ENCODE measurements around the gene ECM1. TPM values are rescaled to one million over a fixed set of nuclear protein-coding genes. Genes with fewer than 3 reads are reported as not detected.

ECM1 gene
- total RNA-seq, 1 donor from 2014 or later = 1.9 TPM

DNA sequence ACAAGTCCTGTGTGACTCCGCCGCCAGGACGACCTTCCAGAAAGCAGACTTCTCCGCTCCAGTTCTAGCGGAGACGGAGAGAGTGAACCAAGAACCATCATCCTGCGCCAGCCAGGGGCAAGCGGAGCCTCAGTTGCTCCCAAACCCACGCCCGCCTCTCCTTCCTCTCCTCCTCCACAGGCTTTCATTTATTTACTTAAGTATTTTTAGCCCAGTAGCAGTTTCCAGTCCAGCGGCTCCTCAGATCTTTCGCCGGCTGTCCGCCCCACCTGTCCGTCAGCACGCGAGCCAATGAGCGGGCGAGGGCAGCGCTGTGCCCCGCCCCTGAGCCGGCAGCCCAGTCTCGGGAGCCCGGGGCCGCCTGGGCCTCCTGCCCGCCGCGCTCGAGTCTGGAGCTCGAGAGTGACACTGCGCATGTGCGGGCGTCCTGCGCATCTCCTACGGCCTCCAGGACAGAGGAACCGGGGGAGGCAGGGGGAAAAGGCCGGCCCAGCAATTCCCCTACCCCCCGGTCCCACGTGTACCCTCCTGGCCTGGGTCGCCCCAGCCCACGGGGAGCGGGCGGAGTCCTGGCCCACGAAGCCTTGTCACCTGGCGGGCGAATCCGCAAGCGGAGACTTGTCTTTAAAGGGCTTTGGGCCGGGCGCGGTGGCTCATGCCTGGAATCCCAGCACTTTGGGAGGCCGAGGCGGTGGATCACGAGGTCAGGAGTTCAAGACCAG, 7.6 kb downstream of the ECM1 start, which contains the start of gene FALEC:
FALEC (plus strand) TSS at position 425 of the 722 bp plus-strand sequence.
- Mint-ChIP-seq H3K27ac (peak within 1 kb of the TSS; percentile 83), H3K4me3 (peak within 1 kb of the TSS; percentile 79), H3K36me3 (ENCODE audit: low read depth) (peaks cover 6% of the 10 kb centered on the region), H3K9me3 (no peaks in the 10 kb centered on the region), H3K4me1 (ENCODE audit: low read depth) (peaks cover 16% of the 10 kb centered on the region), H3K27me3 (ENCODE audit: insufficient read depth) (no peaks in the 10 kb centered on the region)
- peak; percentile 93 for DNase-seq (ENCODE audit: low spot score)
- intact Hi-C loops (cut with micrococcal nuclease) = loop anchor here (1.0 to 2.0 kb wide), 5 partner anchors 28 to 260 kb away; partner anchors contain the start of genes ADAMTSL4, RPRD2 and TARS2

DNA sequence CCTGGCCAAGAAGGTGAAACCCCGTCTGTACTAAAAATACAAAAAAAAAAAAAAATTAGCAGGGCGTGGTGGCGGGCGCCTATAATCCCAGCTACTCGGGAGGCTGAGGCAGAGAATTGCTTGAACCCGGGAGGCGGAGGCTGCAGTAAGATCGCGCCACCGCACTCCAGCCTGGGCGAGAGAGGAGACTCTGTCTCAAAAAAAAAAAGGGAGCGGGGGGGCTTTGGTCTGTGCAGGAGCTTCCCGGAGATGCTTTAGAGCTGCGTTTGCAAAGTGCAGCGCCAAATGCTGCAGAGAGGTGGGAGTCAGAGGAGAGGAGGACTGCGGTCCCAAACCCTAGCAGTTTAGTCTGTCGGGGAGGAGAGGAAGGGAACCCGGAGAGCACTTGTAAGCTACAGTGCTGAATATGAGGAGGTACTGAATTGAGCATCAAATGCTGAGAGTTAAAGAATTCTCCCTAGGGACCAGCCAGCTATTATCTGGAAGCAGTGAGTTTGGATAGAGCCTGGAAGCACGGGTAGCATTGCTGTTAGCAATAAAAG, 8.2 kb downstream of the ECM1 start:
- H3K9me3 Mint-ChIP-seq = no peaks in the 10 kb centered on the region
- intact Hi-C loops (cut with micrococcal nuclease) = no loop called here
- H3K27ac Mint-ChIP-seq = peak overlapping the region; percentile 1
- H3K36me3 Mint-ChIP-seq (ENCODE audit: low read depth) = peaks cover 6% of the 10 kb centered on the region
- DNase-seq (ENCODE audit: low spot score) = no peak
- H3K27me3 Mint-ChIP-seq (ENCODE audit: insufficient read depth) = no peaks in the 10 kb centered on the region
- peaks cover 18% of the 10 kb centered on the region for H3K4me1 Mint-ChIP-seq (ENCODE audit: low read depth)
- peak overlapping the region; percentile 79 for H3K4me3 Mint-ChIP-seq

DNA sequence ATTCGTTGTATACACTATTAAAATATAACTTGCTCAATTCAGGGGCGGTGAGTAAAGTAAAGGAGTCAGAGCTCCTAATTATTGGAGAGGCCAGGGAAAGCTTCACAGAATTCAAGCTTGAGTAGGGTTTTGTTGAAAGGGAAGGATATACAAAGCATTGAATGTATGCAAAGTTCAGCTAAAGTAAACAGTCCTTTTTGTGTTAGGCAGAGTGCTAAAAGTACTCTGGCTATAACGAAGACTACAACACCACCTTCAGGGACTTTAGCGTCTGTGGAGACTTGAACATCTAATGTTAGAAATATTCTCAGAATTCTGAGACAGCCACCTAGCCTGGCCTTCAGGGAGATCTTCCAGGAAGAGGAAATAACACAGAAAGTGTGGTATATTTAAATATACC, 8.7 kb downstream of the ECM1 start:
- Mint-ChIP-seq H3K27ac (no peak overlapping the region), H3K4me1 (ENCODE audit: low read depth) (peaks cover 23% of the 10 kb centered on the region), H3K4me3 (peak overlapping the region; percentile 79), H3K27me3 (ENCODE audit: insufficient read depth) (peaks cover 2% of the 10 kb centered on the region), H3K9me3 (no peaks in the 10 kb centered on the region), H3K36me3 (ENCODE audit: low read depth) (peaks cover 6% of the 10 kb centered on the region)
- intact Hi-C loops (cut with micrococcal nuclease) = no loop called here
- no peak for DNase-seq (ENCODE audit: low spot score)

DNA sequence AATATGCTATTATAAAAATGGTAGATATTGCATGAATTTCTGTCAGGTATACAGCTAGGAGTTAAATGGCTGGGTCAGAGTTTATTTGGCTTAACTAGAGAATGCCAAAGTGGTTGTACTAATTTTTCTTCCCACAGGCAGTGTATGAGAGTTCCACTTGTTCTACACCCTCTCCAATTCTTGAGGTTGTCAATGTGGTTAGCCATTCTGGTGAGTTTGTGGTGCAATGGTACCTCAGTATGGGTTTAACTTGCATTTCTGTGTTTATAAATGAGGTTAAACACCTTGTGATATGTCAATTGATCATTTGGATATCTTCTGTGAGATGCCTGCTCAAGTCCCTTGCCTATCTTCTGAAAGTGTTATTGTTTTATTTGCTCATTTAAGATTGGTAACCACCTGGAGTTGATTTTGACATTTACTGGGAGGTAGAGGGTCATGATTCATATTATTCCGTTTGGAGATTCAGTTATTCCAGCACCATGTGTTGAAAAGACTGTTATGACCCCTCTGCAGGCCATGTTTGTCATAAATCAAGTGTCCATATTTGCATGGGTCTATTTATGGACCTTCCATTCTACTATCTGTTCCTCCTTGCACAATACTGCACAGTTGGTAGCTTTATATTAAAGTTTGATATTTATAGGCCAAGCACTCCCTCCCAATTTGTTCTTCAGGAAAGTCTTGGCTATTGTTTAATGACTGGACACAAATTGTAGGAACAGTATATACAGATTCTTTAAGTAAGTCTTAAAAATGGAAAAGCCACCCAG, 13.5 kb downstream of the ECM1 start:
- H3K4me3 Mint-ChIP-seq = no peak overlapping the region
- DNase-seq (ENCODE audit: low spot score) = no peak
- no peak overlapping the region for H3K27ac Mint-ChIP-seq
- H3K36me3 Mint-ChIP-seq (ENCODE audit: low read depth) = no peaks in the 10 kb centered on the region
- peaks cover 8% of the 10 kb centered on the region for H3K27me3 Mint-ChIP-seq (ENCODE audit: insufficient read depth)
- H3K4me1 Mint-ChIP-seq (ENCODE audit: low read depth) = peaks cover 13% of the 10 kb centered on the region
- H3K9me3 Mint-ChIP-seq = no peaks in the 10 kb centered on the region
- intact Hi-C loops (cut with micrococcal nuclease) = no loop called here

DNA sequence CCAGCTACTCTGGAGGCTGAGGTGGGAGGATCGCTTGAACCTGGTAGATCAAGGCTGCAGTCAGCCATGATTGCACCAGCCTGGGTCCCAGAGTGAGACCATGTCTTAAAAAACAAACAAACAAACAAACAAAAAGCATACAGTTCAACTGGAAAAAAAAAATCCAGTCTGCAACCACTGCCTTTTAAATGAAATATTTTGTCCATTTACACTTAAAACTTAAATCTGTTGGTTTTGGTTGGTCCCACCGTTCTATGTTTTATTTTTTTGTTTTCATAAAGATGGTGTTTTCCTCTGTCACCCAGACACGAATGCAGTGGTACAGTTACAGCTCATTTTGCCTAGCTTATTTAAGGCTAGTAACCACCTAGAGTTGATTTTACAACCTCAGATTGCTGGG, 17.4 kb downstream of the ECM1 start:
- Mint-ChIP-seq H3K27ac (no peak overlapping the region), H3K36me3 (ENCODE audit: low read depth) (no peaks in the 10 kb centered on the region), H3K4me1 (ENCODE audit: low read depth) (peaks cover 7% of the 10 kb centered on the region), H3K27me3 (ENCODE audit: insufficient read depth) (peaks cover 8% of the 10 kb centered on the region), H3K9me3 (no peaks in the 10 kb centered on the region), H3K4me3 (no peak overlapping the region)
- intact Hi-C loops (cut with micrococcal nuclease) = no loop called here
- DNase-seq (ENCODE audit: low spot score) = no peak

DNA sequence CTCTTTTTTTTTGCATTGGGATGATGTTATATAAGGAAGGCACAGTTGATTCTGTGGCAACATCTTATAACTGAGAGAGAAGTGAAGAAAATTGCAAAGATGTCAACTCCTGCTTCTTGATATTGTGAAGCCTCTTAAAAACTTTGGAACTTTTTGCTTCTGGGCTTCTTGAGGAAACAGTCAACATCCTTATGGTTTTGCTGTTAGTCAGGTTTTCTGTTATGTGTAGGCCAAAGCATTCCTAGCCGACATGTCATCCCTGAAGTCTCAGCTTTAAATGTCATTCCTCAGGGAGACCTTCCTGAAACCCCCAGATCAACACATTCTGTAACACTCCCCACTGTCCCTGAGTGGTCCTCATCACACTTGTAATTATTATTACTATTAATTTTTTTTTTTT, 20.3 kb downstream of the ECM1 start:
- Mint-ChIP-seq H3K4me3 (no peak overlapping the region), H3K27ac (no peak overlapping the region), H3K27me3 (ENCODE audit: insufficient read depth) (peaks cover 6% of the 10 kb centered on the region), H3K4me1 (ENCODE audit: low read depth) (peaks cover 4% of the 10 kb centered on the region), H3K9me3 (no peaks in the 10 kb centered on the region), H3K36me3 (ENCODE audit: low read depth) (no peaks in the 10 kb centered on the region)
- DNase-seq (ENCODE audit: low spot score) = no peak
- intact Hi-C loops (cut with micrococcal nuclease) = no loop called here

DNA sequence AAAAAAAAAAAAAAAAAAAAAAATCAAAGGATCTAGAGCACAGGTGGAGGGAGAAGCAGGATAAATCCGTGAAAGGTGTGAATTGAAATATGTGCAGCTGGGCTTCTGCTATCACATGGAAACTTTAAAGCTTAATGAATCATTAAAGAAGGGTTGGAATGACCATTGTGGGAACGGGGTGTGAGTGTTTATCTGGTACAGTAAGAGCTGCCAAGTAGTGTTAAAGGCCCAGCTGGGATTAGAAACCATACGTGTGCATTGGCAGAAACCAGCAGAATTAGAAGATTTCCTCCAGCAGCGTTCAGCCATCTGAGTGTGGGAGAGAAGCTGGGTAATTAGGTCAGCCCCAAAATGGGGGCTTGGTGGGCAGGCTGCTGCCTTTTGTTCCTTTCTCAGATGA, 21.1 kb downstream of the ECM1 start:
- DNase-seq (ENCODE audit: low spot score) = no peak
- H3K36me3 Mint-ChIP-seq (ENCODE audit: low read depth) = no peaks in the 10 kb centered on the region
- H3K27me3 Mint-ChIP-seq (ENCODE audit: insufficient read depth) = peaks cover 6% of the 10 kb centered on the region
- H3K4me1 Mint-ChIP-seq (ENCODE audit: low read depth) = peaks cover 4% of the 10 kb centered on the region
- intact Hi-C loops (cut with micrococcal nuclease) = no loop called here
- H3K9me3 Mint-ChIP-seq = no peaks in the 10 kb centered on the region
- H3K4me3 Mint-ChIP-seq = no peak overlapping the region
- no peak overlapping the region for H3K27ac Mint-ChIP-seq

DNA sequence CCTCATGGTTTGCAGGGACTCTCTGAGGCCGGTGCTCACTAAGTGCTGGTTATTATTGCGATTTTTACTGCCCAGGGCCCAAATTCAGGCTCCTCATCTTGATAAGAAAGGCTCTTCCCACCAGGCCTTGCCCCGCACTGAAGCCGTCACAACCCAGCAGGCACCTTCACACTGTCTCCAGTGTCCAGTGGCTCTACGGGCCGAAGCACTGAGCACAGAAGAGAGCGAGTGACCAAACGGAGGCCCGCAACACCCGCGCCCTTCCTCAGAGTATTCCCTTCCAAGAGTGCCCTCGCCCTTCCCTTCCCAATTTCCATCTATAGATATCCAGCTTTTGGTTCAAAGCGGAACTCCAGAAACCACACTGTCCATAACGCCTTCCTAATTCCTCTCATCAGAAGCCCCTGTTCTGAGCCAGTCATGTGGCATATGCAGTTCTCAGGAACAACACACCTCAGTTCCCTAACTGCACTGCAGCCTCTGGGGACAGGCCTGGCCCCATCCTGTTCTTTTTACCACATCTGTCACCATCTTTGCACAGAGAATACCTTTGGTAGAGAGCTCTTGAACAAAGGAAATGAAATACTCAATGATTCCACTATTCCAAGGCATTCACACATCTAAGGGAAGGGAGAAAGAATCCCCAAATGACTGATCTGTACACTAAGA, 22.7 kb downstream of the ECM1 start:
- Mint-ChIP-seq H3K27me3 (ENCODE audit: insufficient read depth) (no peaks in the 10 kb centered on the region), H3K9me3 (no peaks in the 10 kb centered on the region), H3K4me1 (ENCODE audit: low read depth) (peaks cover 4% of the 10 kb centered on the region), H3K27ac (no peak overlapping the region), H3K4me3 (no peak overlapping the region), H3K36me3 (ENCODE audit: low read depth) (no peaks in the 10 kb centered on the region)
- DNase-seq (ENCODE audit: low spot score) = no peak
- intact Hi-C loops (cut with micrococcal nuclease) = no loop called here

DNA sequence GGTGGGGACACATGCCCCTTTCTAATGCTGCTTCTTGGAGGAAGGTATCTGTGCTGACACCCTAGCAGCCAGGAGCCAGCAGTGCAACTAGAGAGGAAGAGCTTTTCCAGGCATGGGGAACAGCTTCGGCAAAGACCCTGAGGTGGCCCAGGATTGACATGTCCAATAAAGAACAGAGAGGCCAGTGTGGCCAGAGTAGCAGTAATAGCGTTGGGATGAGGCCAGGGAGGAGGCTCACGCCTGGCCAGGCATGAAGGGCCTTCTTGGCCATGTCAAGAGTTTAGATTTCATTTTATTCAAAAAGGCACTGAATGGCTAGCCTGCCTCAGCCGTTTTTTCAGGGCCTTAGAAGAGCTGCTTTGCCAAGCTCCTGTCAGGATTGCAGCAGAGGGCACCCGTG, 25.0 kb downstream of the ECM1 start:
- Mint-ChIP-seq H3K9me3 (no peaks in the 10 kb centered on the region), H3K4me3 (no peak overlapping the region), H3K27ac (no peak overlapping the region), H3K27me3 (ENCODE audit: insufficient read depth) (no peaks in the 10 kb centered on the region), H3K36me3 (ENCODE audit: low read depth) (no peaks in the 10 kb centered on the region), H3K4me1 (ENCODE audit: low read depth) (peaks cover 4% of the 10 kb centered on the region)
- intact Hi-C loops (cut with micrococcal nuclease) = loop anchor here (1.0 kb wide), 1 partner anchor 69 kb away; no protein-coding TSS in a partner anchor
- DNase-seq (ENCODE audit: low spot score) = no peak

DNA sequence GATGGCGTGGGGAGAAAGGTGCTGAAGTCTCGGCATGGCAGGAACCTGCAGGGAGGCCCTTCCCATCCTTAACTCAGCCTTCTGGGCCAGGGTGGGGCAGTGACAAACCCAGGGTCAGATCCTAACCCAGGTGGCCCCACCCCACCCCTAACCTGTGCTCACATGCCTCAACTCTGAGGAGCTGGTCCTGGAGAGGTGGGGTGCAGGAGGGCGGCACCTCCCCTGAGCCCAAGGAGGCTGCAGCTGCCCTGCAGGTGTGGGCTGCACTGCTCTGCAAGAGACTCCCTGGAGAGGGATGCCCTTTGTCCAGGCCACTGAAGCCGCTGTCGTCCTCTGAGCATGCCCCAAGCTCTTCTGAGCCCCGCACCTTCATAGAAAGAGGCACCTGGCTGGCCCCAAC, 26.1 kb downstream of the ECM1 start:
- H3K27ac Mint-ChIP-seq = no peak overlapping the region
- no peak overlapping the region for H3K4me3 Mint-ChIP-seq
- H3K9me3 Mint-ChIP-seq = no peaks in the 10 kb centered on the region
- intact Hi-C loops (cut with micrococcal nuclease) = no loop called here
- no peaks in the 10 kb centered on the region for H3K27me3 Mint-ChIP-seq (ENCODE audit: insufficient read depth)
- H3K36me3 Mint-ChIP-seq (ENCODE audit: low read depth) = no peaks in the 10 kb centered on the region
- H3K4me1 Mint-ChIP-seq (ENCODE audit: low read depth) = peaks cover 4% of the 10 kb centered on the region
- no peak for DNase-seq (ENCODE audit: low spot score)

DNA sequence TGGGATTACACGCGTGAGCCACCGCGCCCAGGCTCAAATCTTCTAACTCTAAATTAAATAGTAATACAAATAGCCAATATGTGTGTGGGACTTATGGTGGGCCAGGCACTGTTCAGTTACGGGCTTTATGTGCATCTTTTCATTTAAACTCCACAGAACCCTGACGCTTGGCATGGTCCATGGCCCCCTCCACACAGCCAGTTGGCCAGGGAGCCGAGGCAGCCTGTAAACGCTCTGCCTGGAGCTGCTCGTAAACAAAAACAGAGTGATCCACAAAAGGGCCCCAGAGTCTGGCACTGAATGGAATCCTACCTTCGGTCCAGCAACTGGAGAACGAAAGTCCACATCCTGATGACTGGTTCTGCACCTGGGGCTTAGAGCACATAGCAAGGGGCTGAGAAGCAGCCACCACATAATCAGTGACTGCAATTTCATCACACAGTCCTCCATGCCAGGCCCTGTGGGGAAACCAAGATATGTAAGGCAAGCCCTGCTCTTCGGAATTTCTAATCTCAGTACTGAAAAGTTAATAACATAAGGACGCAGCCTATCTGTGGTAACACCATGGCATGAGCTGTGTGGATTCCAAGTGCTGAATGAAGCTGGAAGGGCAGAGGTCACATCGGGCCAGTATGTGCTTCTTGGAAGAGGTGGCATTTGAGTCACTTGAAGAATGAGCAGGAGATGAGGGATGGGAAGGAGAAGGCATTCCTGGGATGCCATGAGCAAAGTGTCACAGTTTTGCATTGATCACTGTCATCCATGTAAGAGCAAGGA, 27.8 kb downstream of the ECM1 start:
- no peaks in the 10 kb centered on the region for H3K9me3 Mint-ChIP-seq
- H3K4me3 Mint-ChIP-seq = no peak overlapping the region
- no peaks in the 10 kb centered on the region for H3K27me3 Mint-ChIP-seq (ENCODE audit: insufficient read depth)
- intact Hi-C loops (cut with micrococcal nuclease) = no loop called here
- peaks cover 3% of the 10 kb centered on the region for H3K4me1 Mint-ChIP-seq (ENCODE audit: low read depth)
- H3K27ac Mint-ChIP-seq = no peak overlapping the region
- H3K36me3 Mint-ChIP-seq (ENCODE audit: low read depth) = no peaks in the 10 kb centered on the region
- DNase-seq (ENCODE audit: low spot score) = no peak
